HepG2 (cell line): ENCODE data around the gene ATP8B4. TPM values are rescaled to one million over a fixed set of nuclear protein-coding genes. Genes with fewer than 3 reads are reported as not detected.

ENCODE experiments used
- ATAC-seq: fragments of 200-7000 bp; cut with Tn5 transposase; 3 replicates; pipeline ENCODE4 v1.9.1; 2020; ENCODE audit warnings: mild to moderate bottlenecking, moderate library complexity
- BruUV-seq: library from RNA; stranded (reverse); fragments of 400-500 nt; replicated peaks from 2 replicates; lab custom pipeline; 2021; lab: Mats Ljungman, UMichigan
- CTCF ChIA-PET: fragments of 300-600 bp; formaldehyde crosslinking; extraction: SDS; loops from one replicate; lab custom pipeline; 2021; ENCODE audit warnings: low total read pairs, inconsistent platforms, low intra/inter-chr PET ratio; lab: Yijun Ruan, JAX
- POLR2A ChIA-PET: fragments of 350-600 bp; sonication (Branson Sonifier 250); formaldehyde crosslinking; loops from one replicate; lab custom pipeline; 2020; ENCODE audit warnings: antibody characterized with exemption, inconsistent platforms; lab: Yijun Ruan, JAX
- DNase-seq: peaks from one replicate; pipeline ENCODE4 v3.0.0-alpha.2; 2015; ENCODE audit warnings: low spot score
- FAIRE-seq: peaks from 3 replicates; lab custom pipeline; 2011; peaks lifted over from hg19 to GRCh38; lab: Jason Lieb, UNC
- H2AFZ ChIP-seq: one replicate; pipeline ENCODE4 v1.6.1; 2011; ENCODE audit warnings: low read length, inconsistent platforms
- H3K27ac ChIP-seq: fragments of 300-600 bp; 3 replicates; pipeline ENCODE4 v1.8.0; 2011; ENCODE audit warnings: mixed run types, mild to moderate bottlenecking, mixed read lengths, low read length, inconsistent platforms; ENCODE audit not compliant: insufficient read depth; ENCODE audit errors: extremely low read length
- H3K27me3 ChIP-seq, 2 experiments: fragments of 200-600 bp in 1 of 2; 2 replicates in 1 of 2; 3 replicates in 1 of 2; pipeline versions ENCODE4 v1.6.0 to v1.8.0; 2011; ENCODE audit warnings: low read length in 2 of 2, mild to moderate bottlenecking in 2 of 2, moderate library complexity in 2 of 2, inconsistent platforms in 1 of 2; ENCODE audit not compliant: insufficient read depth in 2 of 2, control insufficient read depth in 1 of 2
- H3K36me3 ChIP-seq, 2 experiments: fragments of 200-600 bp in 1 of 2; replicated peaks in 1 of 2; 2 replicates in 1 of 2; 3 replicates in 1 of 2; pipeline versions ENCODE4 v1.5.1 to v1.8.0; 2011; ENCODE audit warnings: low read length in 2 of 2, inconsistent platforms in 1 of 2; ENCODE audit not compliant: insufficient read depth in 2 of 2, control insufficient read depth in 1 of 2
- H3K4me1 ChIP-seq: 2 replicates; pipeline ENCODE4 v1.5.1; 2012; ENCODE audit warnings: low read length, inconsistent platforms; ENCODE audit not compliant: insufficient read depth
- H3K4me2 ChIP-seq: 2 replicates; pipeline ENCODE4 v1.6.0; 2011; ENCODE audit warnings: low read depth, low read length, inconsistent platforms
- H3K4me3 ChIP-seq, 3 experiments: fragments of 200-600 bp in 1 of 3; sonication (generic), shearing (Covaris generic) in 1 of 3; replicated peaks in 1 of 3; 2 replicates each; pipeline ENCODE4 v1.5.1; 2011 to 2016; ENCODE audit warnings: low read length in 3 of 3, inconsistent platforms in 2 of 3, low read depth in 2 of 3, mild to moderate bottlenecking in 2 of 3, control low read depth in 1 of 3, mixed read lengths in 1 of 3; ENCODE audit not compliant: insufficient read depth in 1 of 3
- H3K79me2 ChIP-seq: one replicate; pipeline ENCODE4 v1.6.1; 2011; ENCODE audit warnings: low read length, inconsistent platforms; ENCODE audit not compliant: insufficient read depth
- H3K9ac ChIP-seq: 2 replicates; pipeline ENCODE4 v1.6.0; 2011; ENCODE audit warnings: mild to moderate bottlenecking, low read depth, low read length, inconsistent platforms; ENCODE audit not compliant: insufficient read depth
- H3K9me3 ChIP-seq: 2 replicates; pipeline ENCODE4 v1.5.1; 2012; ENCODE audit warnings: mild to moderate bottlenecking, low read length
- H4K20me1 ChIP-seq: 2 replicates; pipeline ENCODE4 v1.6.0; 2011; ENCODE audit warnings: inconsistent platforms, mild to moderate bottlenecking, low read length, moderate library complexity; ENCODE audit not compliant: insufficient read depth
- CCAR2 ChIP-seq: fragments of 200-400 bp; formaldehyde crosslinking; optimal IDR thresholded peaks from 2 replicates; pipeline ENCODE3; 2018; ENCODE audit warnings: low read depth, mild to moderate bottlenecking, low read length, moderate library complexity
- ETV6 ChIP-seq: sonication (generic); formaldehyde crosslinking; conservative IDR thresholded peaks from 2 replicates; pipeline ENCODE4 v1.4.0; 2020; ENCODE audit warnings: missing genetic modification reagents
- GATAD1 ChIP-seq: IDR thresholded peaks from 2 replicates; pipeline ENCODE4 v1.6.1; 2016; ENCODE audit warnings: missing genetic modification reagents, missing compliant biosample characterization
- HOXA3 ChIP-seq: sonication (generic); formaldehyde crosslinking; IDR thresholded peaks from 2 replicates; pipeline ENCODE4 v1.5.0; 2020; ENCODE audit warnings: missing genetic modification reagents
- IKZF4 ChIP-seq: sonication (generic); formaldehyde crosslinking; IDR thresholded peaks from 2 replicates; pipeline ENCODE4 v1.5.1; 2020; ENCODE audit warnings: borderline replicate concordance, mild to moderate bottlenecking, low read depth, missing genetic modification reagents; ENCODE audit errors: not compliant biosample characterization
- MYC ChIP-seq: sonication (generic); formaldehyde crosslinking; IDR thresholded peaks from 2 replicates; pipeline ENCODE4 v1.9.0; 2021; ENCODE audit warnings: missing genetic modification reagents, borderline replicate concordance
- MZF1 ChIP-seq: sonication (generic); formaldehyde crosslinking; IDR thresholded peaks from 2 replicates; pipeline ENCODE4 v1.8.1; 2023; ENCODE audit warnings: mild to moderate bottlenecking, missing genetic modification reagents, borderline replicate concordance
- NKX3-1 ChIP-seq: sonication (generic); formaldehyde crosslinking; IDR thresholded peaks from 2 replicates; pipeline ENCODE4 v1.5.0; 2020; ENCODE audit warnings: missing genetic modification reagents
- RAD51 ChIP-seq: fragments of 450-650 bp; IDR thresholded peaks from 2 replicates; pipeline ENCODE4 v1.6.1; 2016; ENCODE audit warnings: borderline replicate concordance
- TGIF2 ChIP-seq: IDR thresholded peaks from 2 replicates; pipeline ENCODE4 v1.6.1; 2016; ENCODE audit warnings: control low read depth, missing compliant biosample characterization
- ZNF136 ChIP-seq: sonication (generic); formaldehyde crosslinking; IDR thresholded peaks from 2 replicates; pipeline ENCODE4 v1.8.1; 2022; ENCODE audit warnings: low read depth, mild to moderate bottlenecking, moderate library complexity, missing genetic modification reagents
- ZNF331 ChIP-seq: sonication (generic); formaldehyde crosslinking; IDR thresholded peaks from 2 replicates; pipeline ENCODE4 v1.4.0; 2020; ENCODE audit warnings: missing genetic modification reagents
- ZNF644 ChIP-seq: IDR thresholded peaks from 2 replicates; pipeline ENCODE4 v1.6.1; 2016; ENCODE audit warnings: low read depth
- ZNF777 ChIP-seq: sonication (generic); formaldehyde crosslinking; IDR thresholded peaks from 2 replicates; pipeline ENCODE4 v1.4.0; 2020; ENCODE audit warnings: missing genetic modification reagents
- WGBS: methylation state at CpG from one replicate; pipeline ENCODE4 v1.1.6; 2017; ENCODE audit warnings: low lambda C conversion rate; 5-methylcytosine and 5-hydroxymethylcytosine counted together
- in situ Hi-C: cut with HindIII; loops from 2 replicates; pipeline ENCODE4 v1.10.0; 2017; ENCODE audit warnings: low pct_unique_long_range_greater_than_20kb; ENCODE audit not compliant: extremely low pct_ligation_motif_present
- intact Hi-C: fragments of 100-400 bp; cut with micrococcal nuclease; formaldehyde crosslinking; loops from one replicate; pipeline ENCODE4 v1.10.0; 2022; ENCODE audit not compliant: unreplicated experiment
- polyA plus RNA-seq, 8 experiments: library from polyadenylated mRNA; depleted of rRNA in 3 of 8; stranded (reverse) in 7 of 8; unstranded in 1 of 8; fragments of >200 nt; fragmentation: Illumina TruSeq in 4 of 8; extraction: Trizol in 4 of 8; gene quantifications; 2 replicates each; pipeline versions ENCODE4 v1.2.1 to v1.2.3, GENCODE V29; 2011 to 2016; ENCODE audit warnings: low read depth in 4 of 8, missing spikeins in 1 of 8, mixed read lengths in 1 of 8; ENCODE audit not compliant: insufficient read depth in 1 of 8
- total RNA-seq, 5 experiments: library from RNA; depleted of rRNA; stranded (reverse); fragments of >200 nt; fragmentation: Illumina TruSeq; extraction: Trizol; gene quantifications; 2 replicates each; pipeline ENCODE4 v1.2.3, GENCODE V29; 2016; ENCODE audit warnings: low read depth in 1 of 5
- TF ChIP-seq, protein P1 (sequence below): sonication (generic); formaldehyde crosslinking; IDR thresholded peaks from 2 replicates; pipeline ENCODE4 v1.4.0; 2020; ENCODE audit warnings: mild to moderate bottlenecking, low read depth, missing genetic modification reagents
- TF ChIP-seq, protein P2 (sequence below): sonication (generic); formaldehyde crosslinking; IDR thresholded peaks from 2 replicates; pipeline ENCODE4 v1.9.0; 2022; ENCODE audit warnings: low read depth, missing genetic modification reagents
- TF ChIP-seq, protein P3 (sequence below): sonication (generic); formaldehyde crosslinking; IDR thresholded peaks from 2 replicates; pipeline ENCODE4 v1.8.1; 2023; ENCODE audit warnings: mild to moderate bottlenecking, missing genetic modification reagents, borderline replicate concordance

ATP8B4 gene
- total and polyA plus RNA-seq, 2 of the 13 experiments (the other 11 are each of a cell fraction or from before 2014, with no cell fraction given) = 0.24 to 0.69 TPM

DNA sequence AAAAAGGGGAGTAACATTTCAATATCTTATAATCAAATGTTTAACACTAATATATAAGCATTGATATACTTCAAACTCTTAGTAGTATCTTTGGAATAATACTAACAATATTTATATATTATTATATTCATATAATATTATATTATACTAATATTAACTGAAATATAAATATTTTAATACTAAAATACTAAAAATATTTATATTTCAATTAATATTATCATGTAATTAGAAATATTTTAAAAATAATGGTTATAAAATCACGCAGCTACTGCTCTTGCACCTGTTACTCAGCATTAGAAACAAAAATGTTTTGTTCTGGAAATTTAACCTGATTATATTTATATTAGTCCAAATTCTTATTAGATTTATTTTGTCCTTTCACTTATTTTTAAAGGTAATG lies 12.6 kb upstream of the ATP8B4 start:
- 77% methylated on average over 1 of the region's 1 CpG for WGBS
- intact Hi-C loops = no loop called here
- no peak for ATAC-seq

DNA sequence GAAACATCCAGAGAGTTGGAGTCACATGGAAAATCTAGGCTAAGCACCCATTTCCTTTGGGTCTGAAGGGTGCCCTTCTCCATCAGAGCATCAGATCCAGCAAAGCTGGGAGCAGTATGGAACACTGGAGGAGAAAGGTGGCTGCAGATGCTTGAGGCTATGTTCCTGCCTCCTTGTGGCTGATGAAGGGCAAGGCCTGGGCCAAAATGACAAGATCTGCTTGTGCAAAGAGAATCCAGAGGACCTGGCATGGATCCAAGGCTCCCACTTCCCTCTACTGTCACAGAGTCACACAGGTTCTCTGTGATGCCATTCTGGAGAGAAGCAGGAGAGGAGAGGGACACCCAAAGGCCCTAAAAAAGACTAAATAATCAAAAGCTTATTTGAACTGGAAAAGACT lies 9.2 kb upstream of the ATP8B4 start:
- in situ Hi-C loops = no loop called here
- FAIRE-seq (no peak), DNase-seq (no peak), ATAC-seq (peak; percentile 37; the same call in 2 of the 3 replicates)
- Histone ChIP-seq H3K4me1 (peaks cover 21% of the 10 kb centered on the region), H3K79me2 (no peaks in the 10 kb centered on the region), H4K20me1 (no peaks in the 10 kb centered on the region), H3K9ac (no peak overlapping the region), H3K36me3 (no peaks in the 10 kb centered on the region), H3K9me3 (peaks cover 8% of the 10 kb centered on the region; the same call in 1 of the 2 replicates), H3K4me3 (no peak overlapping the region), H3K27ac (no peak overlapping the region), H2AFZ (no peak overlapping the region), H3K4me2 (no peak overlapping the region), H3K27me3 (no peaks in the 10 kb centered on the region)
- intact Hi-C loops = no loop called here
- POLR2A ChIA-PET = no interaction called here
- no TSS peak for BruUV-seq
- CTCF ChIA-PET = no interaction called here
- TF ChIP-seq CCAR2 (no peak), IKZF4 (CRISPR knock-in tag) (no peak), GATAD1 (CRISPR knock-in tag) (no peak), ZNF331 (CRISPR knock-in tag) (no peak), TGIF2 (CRISPR knock-in tag) (no peak), ZNF777 (no peak), ZNF644 (no peak)
- TF ChIP-seq, protein P1, sequence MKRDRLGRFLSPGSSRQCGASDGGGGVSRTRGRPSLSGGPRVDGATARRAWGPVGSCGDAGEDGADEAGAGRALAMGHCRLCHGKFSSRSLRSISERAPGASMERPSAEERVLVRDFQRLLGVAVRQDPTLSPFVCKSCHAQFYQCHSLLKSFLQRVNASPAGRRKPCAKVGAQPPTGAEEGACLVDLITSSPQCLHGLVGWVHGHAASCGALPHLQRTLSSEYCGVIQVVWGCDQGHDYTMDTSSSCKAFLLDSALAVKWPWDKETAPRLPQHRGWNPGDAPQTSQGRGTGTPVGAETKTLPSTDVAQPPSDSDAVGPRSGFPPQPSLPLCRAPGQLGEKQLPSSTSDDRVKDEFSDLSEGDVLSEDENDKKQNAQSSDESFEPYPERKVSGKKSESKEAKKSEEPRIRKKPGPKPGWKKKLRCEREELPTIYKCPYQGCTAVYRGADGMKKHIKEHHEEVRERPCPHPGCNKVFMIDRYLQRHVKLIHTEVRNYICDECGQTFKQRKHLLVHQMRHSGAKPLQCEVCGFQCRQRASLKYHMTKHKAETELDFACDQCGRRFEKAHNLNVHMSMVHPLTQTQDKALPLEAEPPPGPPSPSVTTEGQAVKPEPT (CRISPR knock-in tag) = no peak

More for the DNA sequence above, 12.6 kb upstream of the ATP8B4 start:
- Histone ChIP-seq H3K9me3 (no peaks in the 10 kb centered on the region), H3K4me1 (peaks cover 12% of the 10 kb centered on the region), H2AFZ (no peak overlapping the region), H4K20me1 (no peaks in the 10 kb centered on the region)
- CTCF ChIA-PET = no interaction called here
- in situ Hi-C loops = no loop called here
- DNase-seq = no peak
- no peak for TF ChIP-seq MYC (CRISPR knock-in tag)
- TF ChIP-seq, protein P2, sequence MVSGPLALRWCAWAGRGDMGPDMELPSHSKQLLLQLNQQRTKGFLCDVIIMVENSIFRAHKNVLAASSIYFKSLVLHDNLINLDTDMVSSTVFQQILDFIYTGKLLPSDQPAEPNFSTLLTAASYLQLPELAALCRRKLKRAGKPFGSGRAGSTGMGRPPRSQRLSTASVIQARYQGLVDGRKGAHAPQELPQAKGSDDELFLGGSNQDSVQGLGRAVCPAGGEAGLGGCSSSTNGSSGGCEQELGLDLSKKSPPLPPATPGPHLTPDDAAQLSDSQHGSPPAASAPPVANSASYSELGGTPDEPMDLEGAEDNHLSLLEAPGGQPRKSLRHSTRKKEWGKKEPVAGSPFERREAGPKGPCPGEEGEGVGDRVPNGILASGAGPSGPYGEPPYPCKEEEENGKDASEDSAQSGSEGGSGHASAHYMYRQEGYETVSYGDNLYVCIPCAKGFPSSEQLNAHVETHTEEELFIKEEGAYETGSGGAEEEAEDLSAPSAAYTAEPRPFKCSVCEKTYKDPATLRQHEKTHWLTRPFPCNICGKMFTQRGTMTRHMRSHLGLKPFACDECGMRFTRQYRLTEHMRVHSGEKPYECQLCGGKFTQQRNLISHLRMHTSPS (CRISPR knock-in tag) = no peak
- TF ChIP-seq, protein P3, sequence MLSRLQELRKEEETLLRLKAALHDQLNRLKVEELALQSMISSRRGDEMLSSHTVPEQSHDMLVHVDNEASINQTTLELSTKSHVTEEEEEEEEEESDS (CRISPR knock-in tag) = no peak
- no peak for TF ChIP-seq RAD51
- TF ChIP-seq ZNF136 = no peak
- TF ChIP-seq ETV6 (CRISPR knock-in tag) = no peak
- no peak for TF ChIP-seq NKX3-1 (CRISPR knock-in tag)
- TF ChIP-seq MZF1 = no peak
- TF ChIP-seq HOXA3 (CRISPR knock-in tag) = no peak
- TF ChIP-seq, all 625 proteins: peak for 0
- no TSS peak for BruUV-seq
- Histone ChIP-seq H3K4me2 (no peak overlapping the region), H3K9ac (no peak overlapping the region), H3K36me3 (no peaks in the 10 kb centered on the region), H3K79me2 (no peaks in the 10 kb centered on the region), H3K4me3 (no peak overlapping the region), H3K27ac (no peak overlapping the region), H3K27me3 (no peaks in the 10 kb centered on the region)
- FAIRE-seq = no peak
- POLR2A ChIA-PET = no interaction called here
